ENCODE data around the gene USP38.

USP38 gene

GRCh38 chr4:143270256-143270838 lies 85.6 kb downstream of the USP38 start:
- Histone ChIP-seq H3K27ac (ENCODE audit: low read length) (no peak overlapping the region), H3K9me3 (ENCODE audit: control insufficient read depth in 1 of 2, low read length in 2 of 2) (peaks cover 0 to 7% of the 10 kb centered on the region in 2 donors), H3K36me3 (ENCODE audit: control insufficient read depth in 1 of 2, insufficient read depth in 2 of 2, low read length in 2 of 2) (no peaks in the 10 kb centered on the region), H3K27me3 (ENCODE audit: low read depth, low read length) (no peaks in the 10 kb centered on the region), H3K4me3 (ENCODE audit: low read depth in 1 of 2, low read length in 2 of 2) (no peak overlapping the region), H3K4me1 (ENCODE audit: control insufficient read depth in 1 of 2, insufficient read depth in 2 of 2, low read length in 2 of 2) (no peaks in the 10 kb centered on the region)

All from muscle layer of duodenum (tissue), 2 donors.